ENCODE data around the gene SCD.

The SCD gene

DNA sequence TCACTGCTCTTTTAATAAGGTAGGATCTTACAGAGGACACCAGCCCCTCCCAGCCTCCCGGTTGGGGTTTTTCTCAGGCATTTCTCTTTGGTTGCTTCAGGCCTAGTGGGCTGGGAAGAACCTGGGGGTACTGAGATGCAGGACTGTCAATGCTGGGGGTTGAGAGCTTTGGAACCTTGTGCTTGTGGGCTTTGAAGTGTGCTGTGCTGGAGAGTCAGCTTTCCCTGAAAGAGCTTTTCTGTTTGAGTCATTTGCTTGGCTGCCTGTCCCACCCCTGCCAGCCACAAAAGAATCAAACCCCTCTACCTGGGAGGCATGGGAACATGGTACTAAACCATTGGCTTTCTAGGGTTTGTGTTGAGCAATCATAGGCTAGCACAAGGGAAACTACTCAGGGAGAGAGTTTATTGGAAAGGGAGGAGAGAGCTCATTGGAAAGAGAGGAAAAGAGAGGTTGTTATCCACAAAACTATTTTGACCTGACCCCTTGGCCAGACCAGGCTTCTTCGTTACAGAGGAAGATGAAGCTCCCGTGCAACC lies 1.4 kb downstream of the SCD start:
- peaks cover 25 to 30% of the 10 kb centered on the region in 2 donors for H3K4me1 ChIP-seq (ENCODE audit: control insufficient read depth in 1 of 2, insufficient read depth in 2 of 2, low read length in 2 of 2)
- H3K27me3 ChIP-seq (ENCODE audit: control insufficient read depth in 1 of 2, insufficient read depth in 2 of 2, low read length in 2 of 2) = no peaks in the 10 kb centered on the region

GRCh38 chr10:100349087-100349486 lies 2.1 kb downstream of the SCD start:
- H3K4me1 ChIP-seq (ENCODE audit: control insufficient read depth in 1 of 2, insufficient read depth in 2 of 2, low read length in 2 of 2) = peaks cover 25 to 30% of the 10 kb centered on the region in 2 donors
- H3K4me3 ChIP-seq (ENCODE audit: low read depth in 1 of 2, low read length in 2 of 2) = peak overlapping the region; percentile 15 to 24
- no peaks in the 10 kb centered on the region for H3K9me3 ChIP-seq (ENCODE audit: control insufficient read depth in 1 of 2, low read length in 2 of 2)
- H3K9ac ChIP-seq (ENCODE audit: low read depth in 1 of 2, low read length in 2 of 2) = no peak overlapping the region
- no peaks in the 10 kb centered on the region for H3K27me3 ChIP-seq (ENCODE audit: control insufficient read depth in 1 of 2, insufficient read depth in 2 of 2, low read length in 2 of 2)
- no peak overlapping the region for H3K27ac ChIP-seq (ENCODE audit: low read depth, low read length)
- peaks cover 7 to 39% of the 10 kb centered on the region in 2 donors for H3K36me3 ChIP-seq (ENCODE audit: control insufficient read depth in 1 of 2, insufficient read depth in 2 of 2, low read length in 2 of 2)

More for the DNA sequence above, 1.4 kb downstream of the SCD start:
- Histone ChIP-seq H3K9me3 (ENCODE audit: control insufficient read depth in 1 of 2, low read length in 2 of 2) (no peaks in the 10 kb centered on the region), H3K36me3 (ENCODE audit: control insufficient read depth in 1 of 2, insufficient read depth in 2 of 2, low read length in 2 of 2) (peaks cover 7 to 33% of the 10 kb centered on the region in 2 donors), H3K4me3 (ENCODE audit: low read depth in 1 of 2, low read length in 2 of 2) (peak overlapping the region; percentile 72 to 78), H3K27ac (ENCODE audit: low read depth, low read length) (no peak overlapping the region), H3K9ac (ENCODE audit: low read depth in 1 of 2, low read length in 2 of 2) (no peak overlapping the region)

DNA sequence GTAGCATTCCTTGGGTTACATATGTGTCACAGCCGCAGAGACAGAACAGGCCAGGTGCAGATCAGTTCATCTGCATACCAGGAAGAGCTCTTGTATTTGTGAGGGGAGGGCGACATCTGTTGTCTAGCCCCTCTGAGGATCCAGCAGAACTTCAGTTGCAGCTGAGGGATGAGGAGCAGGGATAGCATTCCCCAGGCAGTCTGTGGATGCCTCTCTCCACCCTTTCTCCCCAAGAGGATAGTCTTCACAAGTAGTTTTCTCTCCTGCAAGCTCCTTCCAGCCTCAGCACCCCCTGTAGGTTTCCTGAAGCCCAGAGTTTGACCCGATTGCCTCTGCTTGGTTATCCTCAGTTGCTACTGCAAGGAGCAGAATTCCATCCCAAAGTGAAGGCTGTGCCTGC lies 2.6 kb downstream of the SCD start:
- peak overlapping the region; percentile 15 to 40 for H3K4me3 ChIP-seq (ENCODE audit: low read depth in 1 of 2, low read length in 2 of 2)
- H3K9me3 ChIP-seq (ENCODE audit: control insufficient read depth in 1 of 2, low read length in 2 of 2) = no peaks in the 10 kb centered on the region
- H3K9ac ChIP-seq (ENCODE audit: low read depth in 1 of 2, low read length in 2 of 2) = no peak overlapping the region
- no peaks in the 10 kb centered on the region for H3K27me3 ChIP-seq (ENCODE audit: control insufficient read depth in 1 of 2, insufficient read depth in 2 of 2, low read length in 2 of 2)
- peaks cover 25 to 30% of the 10 kb centered on the region in 2 donors for H3K4me1 ChIP-seq (ENCODE audit: control insufficient read depth in 1 of 2, insufficient read depth in 2 of 2, low read length in 2 of 2)
- peaks cover 7 to 45% of the 10 kb centered on the region in 2 donors for H3K36me3 ChIP-seq (ENCODE audit: control insufficient read depth in 1 of 2, insufficient read depth in 2 of 2, low read length in 2 of 2)
- no peak overlapping the region for H3K27ac ChIP-seq (ENCODE audit: low read depth, low read length)

DNA sequence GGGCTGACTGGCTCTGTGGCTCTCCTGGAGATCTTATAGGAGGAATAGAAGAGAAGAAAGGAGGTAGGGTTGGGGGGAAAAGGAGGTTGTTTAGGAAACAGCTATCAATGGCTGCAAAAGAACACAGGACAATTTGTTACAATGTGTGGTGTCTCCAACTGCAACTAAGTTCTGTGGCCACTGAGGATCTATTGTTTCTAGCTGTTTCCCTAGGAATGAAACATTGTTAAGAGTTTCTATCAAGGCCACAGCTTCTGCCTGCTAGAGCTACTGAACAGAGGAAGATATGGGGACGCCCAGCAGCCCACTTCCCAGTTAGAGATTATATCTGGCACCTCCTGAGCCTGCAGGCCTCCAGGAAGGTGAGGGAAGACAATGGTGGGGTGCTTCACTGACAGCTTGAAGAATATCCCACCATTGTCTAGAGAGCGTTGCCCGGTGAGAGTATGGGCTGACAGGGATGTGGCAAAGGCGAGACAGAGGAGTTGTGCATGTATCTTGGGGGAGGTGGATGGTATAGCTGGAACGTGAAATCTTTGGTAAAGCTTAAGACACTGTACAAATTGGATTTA lies 4.0 kb downstream of the SCD start:
- H3K27me3 ChIP-seq (ENCODE audit: control insufficient read depth in 1 of 2, insufficient read depth in 2 of 2, low read length in 2 of 2) = no peaks in the 10 kb centered on the region
- no peak overlapping the region for H3K27ac ChIP-seq (ENCODE audit: low read depth, low read length)
- H3K36me3 ChIP-seq (ENCODE audit: control insufficient read depth in 1 of 2, insufficient read depth in 2 of 2, low read length in 2 of 2) = peaks cover 7 to 57% of the 10 kb centered on the region in 2 donors
- H3K9ac ChIP-seq (ENCODE audit: low read depth in 1 of 2, low read length in 2 of 2) = no peak overlapping the region
- no peaks in the 10 kb centered on the region for H3K9me3 ChIP-seq (ENCODE audit: control insufficient read depth in 1 of 2, low read length in 2 of 2)
- H3K4me3 ChIP-seq (ENCODE audit: low read depth in 1 of 2, low read length in 2 of 2) = no peak overlapping the region
- peaks cover 25 to 27% of the 10 kb centered on the region in 2 donors for H3K4me1 ChIP-seq (ENCODE audit: control insufficient read depth in 1 of 2, insufficient read depth in 2 of 2, low read length in 2 of 2)

GRCh38 chr10:100353770-100354485 lies 6.9 kb downstream of the SCD start:
- no peak overlapping the region for H3K27ac ChIP-seq (ENCODE audit: low read depth, low read length)
- H3K36me3 ChIP-seq (ENCODE audit: control insufficient read depth in 1 of 2, insufficient read depth in 2 of 2, low read length in 2 of 2) = peaks cover 7 to 71% of the 10 kb centered on the region in 2 donors
- H3K9ac ChIP-seq (ENCODE audit: low read depth in 1 of 2, low read length in 2 of 2) = no peak overlapping the region
- peaks cover 14 to 15% of the 10 kb centered on the region in 2 donors for H3K4me1 ChIP-seq (ENCODE audit: control insufficient read depth in 1 of 2, insufficient read depth in 2 of 2, low read length in 2 of 2)
- H3K4me3 ChIP-seq (ENCODE audit: low read depth in 1 of 2, low read length in 2 of 2) = no peak overlapping the region
- no peaks in the 10 kb centered on the region for H3K9me3 ChIP-seq (ENCODE audit: control insufficient read depth in 1 of 2, low read length in 2 of 2)
- no peaks in the 10 kb centered on the region for H3K27me3 ChIP-seq (ENCODE audit: control insufficient read depth in 1 of 2, insufficient read depth in 2 of 2, low read length in 2 of 2)

- Histone ChIP-seq H3K4me3 (ENCODE audit: low read depth in 1 of 2, low read length in 2 of 2) (no peak overlapping the region), H3K27me3 (ENCODE audit: control insufficient read depth in 1 of 2, insufficient read depth in 2 of 2, low read length in 2 of 2) (no peaks in the 10 kb centered on the region), H3K27ac (ENCODE audit: low read depth, low read length) (no peak overlapping the region), H3K9ac (ENCODE audit: low read depth in 1 of 2, low read length in 2 of 2) (no peak overlapping the region), H3K9me3 (ENCODE audit: control insufficient read depth in 1 of 2, low read length in 2 of 2) (no peaks in the 10 kb centered on the region), H3K4me1 (ENCODE audit: control insufficient read depth in 1 of 2, insufficient read depth in 2 of 2, low read length in 2 of 2) (peaks cover 16% of the 10 kb centered on the region in 2 donors), H3K36me3 (ENCODE audit: control insufficient read depth in 1 of 2, insufficient read depth in 2 of 2, low read length in 2 of 2) (peaks cover 3 to 67% of the 10 kb centered on the region in 2 donors)
These were observed 8.1 kb downstream of the SCD start for GRCh38 chr10:100355086-100355485.

- H3K36me3 ChIP-seq (ENCODE audit: control insufficient read depth in 1 of 2, insufficient read depth in 2 of 2, low read length in 2 of 2) = peaks cover 3 to 67% of the 10 kb centered on the region in 2 donors
- no peak overlapping the region for H3K27ac ChIP-seq (ENCODE audit: low read depth, low read length)
- no peaks in the 10 kb centered on the region for H3K27me3 ChIP-seq (ENCODE audit: control insufficient read depth in 1 of 2, insufficient read depth in 2 of 2, low read length in 2 of 2)
- peaks cover 13 to 15% of the 10 kb centered on the region in 2 donors for H3K4me1 ChIP-seq (ENCODE audit: control insufficient read depth in 1 of 2, insufficient read depth in 2 of 2, low read length in 2 of 2)
- no peaks in the 10 kb centered on the region for H3K9me3 ChIP-seq (ENCODE audit: control insufficient read depth in 1 of 2, low read length in 2 of 2)
- H3K9ac ChIP-seq (ENCODE audit: low read depth in 1 of 2, low read length in 2 of 2) = no peak overlapping the region
- no peak overlapping the region for H3K4me3 ChIP-seq (ENCODE audit: low read depth in 1 of 2, low read length in 2 of 2)
These were observed 9.3 kb downstream of the SCD start for GRCh38 chr10:100356067-100357017.

- Histone ChIP-seq H3K9ac (ENCODE audit: low read depth in 1 of 2, low read length in 2 of 2) (no peak overlapping the region), H3K27me3 (ENCODE audit: control insufficient read depth in 1 of 2, insufficient read depth in 2 of 2, low read length in 2 of 2) (no peaks in the 10 kb centered on the region), H3K27ac (ENCODE audit: low read depth, low read length) (no peak overlapping the region), H3K4me3 (ENCODE audit: low read depth in 1 of 2, low read length in 2 of 2) (no peak overlapping the region), H3K36me3 (ENCODE audit: control insufficient read depth in 1 of 2, insufficient read depth in 2 of 2, low read length in 2 of 2) (peaks cover 3 to 57% of the 10 kb centered on the region in 2 donors), H3K4me1 (ENCODE audit: control insufficient read depth in 1 of 2, insufficient read depth in 2 of 2, low read length in 2 of 2) (peaks cover 13 to 15% of the 10 kb centered on the region in 2 donors), H3K9me3 (ENCODE audit: control insufficient read depth in 1 of 2, low read length in 2 of 2) (no peaks in the 10 kb centered on the region)
These were observed 10.2 kb downstream of the SCD start for GRCh38 chr10:100357059-100357858.

- no peak overlapping the region for H3K9ac ChIP-seq (ENCODE audit: low read depth in 1 of 2, low read length in 2 of 2)
- H3K27me3 ChIP-seq (ENCODE audit: control insufficient read depth in 1 of 2, insufficient read depth in 2 of 2, low read length in 2 of 2) = no peaks in the 10 kb centered on the region
- H3K27ac ChIP-seq (ENCODE audit: low read depth, low read length) = no peak overlapping the region
- H3K36me3 ChIP-seq (ENCODE audit: control insufficient read depth in 1 of 2, insufficient read depth in 2 of 2, low read length in 2 of 2) = peaks cover 0 to 44% of the 10 kb centered on the region in 2 donors
- peak overlapping the region in 1 of 2 donors; percentile 30 for H3K4me3 ChIP-seq (ENCODE audit: low read depth in 1 of 2, low read length in 2 of 2)
- H3K9me3 ChIP-seq (ENCODE audit: control insufficient read depth in 1 of 2, low read length in 2 of 2) = no peaks in the 10 kb centered on the region
- peaks cover 22 to 29% of the 10 kb centered on the region in 2 donors for H3K4me1 ChIP-seq (ENCODE audit: control insufficient read depth in 1 of 2, insufficient read depth in 2 of 2, low read length in 2 of 2)
These were observed 12.0 kb downstream of the SCD start for GRCh38 chr10:100359030-100359432.
